Eye (tissue), 1 donor: ENCODE data around the gene BMPR1A.
"Not testable (repeated sequence)": the region's sequence is repeated elsewhere in the genome, so short reads cannot be mapped to it uniquely, and the experiment has no call there.

Source experiments
- DNase-seq: peaks from one replicate; pipeline ENCODE4 v3.0.0-alpha.2; 2015

The BMPR1A gene

DNA sequence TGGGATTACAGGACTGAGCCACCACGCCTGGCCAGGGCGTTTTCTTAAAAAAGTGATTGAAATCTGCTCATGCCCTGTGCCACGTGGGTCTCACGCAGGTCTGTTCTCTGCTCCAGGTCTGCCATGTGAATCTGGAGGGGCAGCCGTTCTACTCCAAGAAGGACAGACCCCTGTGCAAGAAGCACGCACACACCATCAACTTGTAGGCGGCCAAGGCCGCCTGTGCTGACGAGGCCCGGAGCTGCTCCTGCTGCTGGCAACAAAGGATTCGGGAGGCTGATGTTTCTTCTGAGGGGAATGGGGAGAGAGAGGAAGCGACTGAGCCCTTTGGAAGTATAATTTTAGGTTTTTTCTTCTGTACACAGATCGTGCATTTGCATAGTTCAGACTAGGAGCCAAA is 23.6 kb upstream of the BMPR1A start:
- DNase-seq, result no peak

GRCh38 chr10:86733260-86733671 is 23.2 kb upstream of the BMPR1A start:
- DNase-seq, result peak; percentile 22

DNA sequence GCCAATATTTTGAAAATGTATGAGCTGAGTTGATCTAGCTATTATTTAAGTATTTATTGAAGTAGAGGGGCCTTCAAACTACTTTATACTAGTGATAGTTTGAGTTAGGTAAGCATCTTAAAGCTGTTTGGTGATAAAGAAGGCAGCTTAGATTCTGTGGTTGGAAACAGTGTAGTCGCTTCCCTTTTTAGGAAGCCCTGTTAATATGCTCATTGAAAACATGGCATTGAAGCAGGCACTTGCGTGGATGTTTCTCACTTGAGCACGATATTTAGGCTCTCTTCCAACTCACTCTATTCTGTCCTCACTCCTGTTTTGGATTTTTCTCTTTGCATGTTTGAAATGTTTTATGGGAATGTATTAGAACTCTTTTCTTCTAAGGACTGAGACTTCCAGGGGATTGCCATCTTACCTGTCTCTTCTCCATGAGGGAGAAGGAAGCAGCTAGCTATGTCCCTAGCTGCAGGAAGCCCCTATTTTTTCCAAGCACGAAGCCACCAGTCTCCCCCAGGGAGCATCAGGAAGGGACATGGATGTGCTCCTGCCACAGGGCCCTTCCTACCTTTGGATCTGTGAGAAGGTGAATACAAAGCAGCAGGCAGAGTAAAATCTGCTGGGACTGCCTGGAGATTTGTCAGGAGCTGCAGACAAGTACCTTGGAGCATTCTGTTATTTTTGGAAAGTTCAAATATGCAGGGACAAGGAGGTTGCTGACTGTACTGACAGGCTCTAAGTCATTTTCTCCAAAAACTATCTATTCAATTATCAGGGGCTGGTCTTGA is 22.0 kb upstream of the BMPR1A start:
- DNase-seq, result no peak

GRCh38 chr10:86735278-86735677 is 21.1 kb upstream of the BMPR1A start:
- DNase-seq, result not testable (repeated sequence)

- no peak for DNase-seq
Observed at GRCh38 chr10:86742230-86742629, 14.2 kb upstream of the BMPR1A start.

DNA sequence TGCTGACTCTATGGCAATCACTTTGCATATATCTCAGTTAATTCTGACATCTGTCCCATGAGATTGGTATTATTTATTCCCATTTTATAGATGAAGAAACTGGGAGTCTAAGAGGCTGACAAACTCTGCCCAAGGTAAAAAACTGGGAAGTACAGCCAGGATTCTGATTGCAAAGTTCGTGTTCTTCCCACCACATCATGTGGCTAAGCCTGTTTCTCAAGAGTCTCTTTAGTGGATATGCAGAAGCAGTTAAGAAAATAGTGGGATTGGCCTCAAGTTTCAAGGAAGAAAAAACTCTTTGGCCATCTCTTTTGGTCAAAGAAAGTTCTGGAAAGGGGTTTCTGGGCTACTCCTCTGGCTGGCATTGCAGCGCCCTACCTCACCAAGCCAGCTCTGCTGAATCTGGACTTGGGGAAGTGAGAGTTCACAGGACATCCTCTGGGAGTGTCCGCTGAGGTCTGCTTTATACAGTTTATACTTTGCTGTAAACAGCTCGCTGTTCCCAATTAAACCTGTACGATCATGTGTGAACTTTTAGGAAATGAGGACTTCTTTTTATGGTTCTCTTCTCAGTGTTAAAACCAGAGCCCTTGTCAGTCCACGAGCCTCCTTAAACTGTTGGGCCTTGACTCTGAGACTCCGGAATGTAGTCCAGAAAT is 12.2 kb upstream of the BMPR1A start:
- no peak for DNase-seq

DNA sequence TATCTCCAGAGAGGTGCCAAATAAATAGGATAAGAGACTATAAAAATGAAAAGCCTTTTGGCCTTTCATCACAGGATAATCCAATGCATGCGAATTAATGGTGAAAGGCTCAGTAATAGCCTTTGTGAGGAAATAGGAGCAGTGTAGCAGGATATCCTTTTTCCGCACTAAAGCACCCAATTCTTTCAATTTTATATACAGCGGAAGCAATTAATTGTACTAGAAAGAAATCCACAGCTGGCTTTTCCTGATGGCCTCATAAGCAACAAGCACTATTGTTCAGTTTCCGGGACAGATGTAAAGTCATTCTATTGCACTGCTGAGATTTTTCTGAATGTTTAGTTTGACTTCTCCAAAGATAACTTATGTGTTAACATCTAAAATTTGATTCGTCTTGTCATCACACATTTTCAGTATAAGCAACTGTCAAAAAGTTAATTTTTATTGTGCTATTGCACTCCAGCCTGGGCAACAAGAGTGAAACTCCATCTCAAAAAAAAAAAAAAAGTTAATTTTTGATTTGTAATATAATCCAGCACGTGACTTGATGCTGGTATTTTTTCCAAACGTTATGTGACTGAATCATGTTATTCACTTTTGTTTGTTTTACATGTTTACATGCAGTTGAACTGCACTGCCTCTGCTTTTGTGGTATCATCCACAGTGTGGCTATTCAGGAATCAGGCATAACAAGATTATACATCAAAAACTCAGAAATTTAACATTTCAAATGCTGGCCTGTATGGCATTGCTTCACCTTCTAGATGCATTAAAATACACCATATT is 8.4 kb upstream of the BMPR1A start:
- DNase-seq, result peak; percentile 55

DNA sequence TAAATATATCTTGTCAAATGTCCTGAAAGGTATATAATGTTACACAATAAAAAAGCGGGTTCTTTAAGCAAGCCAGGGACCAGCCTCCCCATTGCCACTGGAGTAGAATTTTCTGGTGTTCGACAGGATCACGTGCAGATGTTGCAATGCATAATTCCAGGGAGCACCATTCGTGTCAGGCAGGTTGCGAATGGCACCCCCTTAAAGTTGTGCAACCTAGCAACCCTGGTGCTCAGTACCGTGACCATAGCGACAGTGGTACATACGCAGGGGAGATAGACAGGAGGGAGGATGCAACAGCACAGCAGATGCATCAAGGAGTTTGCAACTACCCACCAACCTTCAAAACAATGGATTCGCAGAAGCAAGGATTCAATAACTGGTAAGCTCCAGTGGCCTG is 6.6 kb upstream of the BMPR1A start:
- DNase-seq, result no peak

GRCh38 chr10:86751477-86751876 is 4.9 kb upstream of the BMPR1A start:
- no peak for DNase-seq

- DNase-seq, result no peak
Observed at GRCh38 chr10:86752311-86752710, 4.1 kb upstream of the BMPR1A start.

GRCh38 chr10:86753051-86753450 is 3.4 kb upstream of the BMPR1A start:
- DNase-seq, result no peak

DNA sequence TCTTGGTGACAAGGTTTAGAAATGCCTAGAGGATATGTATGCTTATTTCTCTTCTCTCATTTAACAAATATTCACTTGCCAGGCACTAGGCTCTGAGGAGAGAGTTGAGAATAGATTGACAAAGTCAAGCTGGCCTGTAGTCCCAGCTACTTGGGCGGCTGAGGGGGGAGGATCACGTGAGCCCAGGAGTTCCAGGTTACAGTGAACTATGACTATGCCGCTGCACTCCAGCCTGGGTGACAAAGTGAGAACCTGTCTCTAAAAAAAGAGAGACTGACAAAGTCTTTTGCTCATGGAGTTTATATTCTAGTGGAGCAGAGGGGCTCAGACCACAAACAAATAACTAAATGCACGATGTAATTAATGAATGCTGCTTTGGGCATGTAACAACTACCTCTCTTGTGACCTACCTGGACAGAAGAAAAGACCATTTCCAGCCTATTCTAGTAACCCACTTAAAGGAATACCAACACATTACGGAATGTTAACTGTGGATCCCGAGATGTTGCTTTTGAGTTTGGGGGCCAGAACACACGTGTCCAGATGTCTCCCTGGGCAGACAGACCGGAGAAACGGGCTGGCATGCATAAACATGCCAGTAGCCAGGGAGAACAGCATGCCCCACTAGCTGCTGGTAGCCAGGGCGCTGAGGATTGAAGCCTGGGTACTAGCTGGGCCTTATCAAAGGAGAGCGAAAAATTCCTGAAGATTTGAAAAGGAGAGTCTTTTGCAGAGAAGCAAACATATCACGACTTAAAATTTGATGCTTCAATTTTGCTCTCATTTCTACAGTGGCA is 2.6 kb upstream of the BMPR1A start:
- DNase-seq, result no peak

DNA sequence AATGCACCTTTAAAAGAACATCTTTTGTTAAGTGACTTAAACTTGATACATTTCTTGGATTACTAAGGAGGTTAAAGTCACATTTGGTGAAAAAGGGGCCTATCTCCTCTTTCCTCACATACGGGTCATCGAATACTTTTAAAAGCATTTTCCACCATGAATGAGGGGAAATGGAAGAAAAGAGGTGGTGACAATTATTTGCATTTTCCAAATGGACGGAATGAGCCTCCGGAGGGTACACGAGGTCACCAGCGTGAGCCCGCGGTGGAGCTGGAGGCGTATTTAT is 1.0 kb upstream of the BMPR1A start:
- DNase-seq, result no peak

DNA sequence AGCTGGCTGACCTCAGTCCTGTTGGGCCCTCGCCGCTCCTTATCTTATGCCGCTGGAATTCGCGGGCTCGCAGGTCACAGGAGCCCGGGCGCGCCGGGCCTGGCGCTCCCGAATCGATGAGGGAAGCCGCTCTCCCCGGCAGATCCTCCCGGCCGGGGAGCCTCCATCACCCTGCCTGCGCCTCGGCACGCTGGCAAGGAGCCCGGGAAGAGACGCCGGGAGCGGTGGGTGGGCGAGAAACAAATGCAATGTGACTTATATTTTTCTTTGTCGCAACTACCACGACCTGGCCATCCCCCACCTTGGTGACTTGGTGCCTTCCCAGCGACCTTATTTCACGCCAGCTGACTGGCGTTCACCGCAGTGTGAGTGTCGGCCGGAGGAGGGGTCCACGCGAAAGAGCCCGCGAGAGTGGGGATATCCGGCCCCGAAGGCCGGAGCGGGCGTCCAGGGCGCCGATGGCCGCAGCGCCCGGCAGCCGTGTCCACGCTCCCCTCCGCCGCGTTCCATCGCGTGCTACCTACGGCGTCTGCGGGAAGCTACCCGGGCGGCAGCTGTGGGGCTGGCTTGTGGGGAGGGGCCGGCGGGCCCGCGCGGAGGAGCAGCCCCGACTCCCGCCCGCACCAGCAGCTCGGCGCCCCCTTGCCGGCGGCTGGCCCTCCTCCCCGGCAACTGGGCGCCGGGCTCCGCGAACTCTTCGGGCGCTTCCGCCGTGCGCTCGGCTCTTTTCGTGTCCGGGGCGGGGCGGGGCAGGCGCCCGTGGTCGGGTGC is 494 bp upstream of the BMPR1A start:
- peak; percentile 98 for DNase-seq

GRCh38 chr10:86757113-86757972 is 924 bp downstream of the BMPR1A start:
- DNase-seq, result peak; percentile 89

GRCh38 chr10:86758189-86759072 is 2.0 kb downstream of the BMPR1A start:
- peak; percentile 46 for DNase-seq

- DNase-seq, result no peak
Observed at GRCh38 chr10:86759073-86759672, 2.8 kb downstream of the BMPR1A start.

- no peak for DNase-seq
Observed at GRCh38 chr10:86763404-86763803, 7.0 kb downstream of the BMPR1A start.

GRCh38 chr10:86765548-86765947 is 9.1 kb downstream of the BMPR1A start:
- DNase-seq, result no peak
